H1 (cell line): ENCODE data around the gene TSC2. TPM values are rescaled to one million over a fixed set of nuclear protein-coding genes. Genes with fewer than 3 reads are reported as not detected.

Experiments used
- CTCF ChIA-PET: fragments of 300-600 bp; sonication (Branson Sonifier 250); formaldehyde crosslinking; loops from one replicate; lab custom pipeline; 2021; ENCODE audit not compliant: partially characterized antibody; lab: Charles Lee
- POLR2A ChIA-PET: fragments of 300-600 bp; sonication (Branson Sonifier 250); formaldehyde crosslinking; loops from one replicate; lab custom pipeline; 2021; ENCODE audit warnings: inconsistent platforms; ENCODE audit not compliant: partially characterized antibody; lab: Charles Lee
- DNase-seq, 2 experiments: peaks; one replicate each; pipeline versions ENCODE4 v3.0.0 to v3.0.0-alpha.2; 2010 to 2022; ENCODE audit warnings: low spot score in 2 of 2, low read depth in 1 of 2, mixed read lengths in 1 of 2
- FAIRE-seq: peaks from 2 replicates; lab custom pipeline; 2011; peaks lifted over from hg19 to GRCh38; lab: Jason Lieb, UNC
- H2AFZ ChIP-seq: 2 replicates; pipeline ENCODE4 v1.8.1; 2012; ENCODE audit warnings: low read length, inconsistent platforms
- H2AK5ac ChIP-seq: 2 replicates; pipeline ENCODE4 v1.6.1; 2013; ENCODE audit warnings: low read depth, low read length
- H2BK120ac ChIP-seq: replicated peaks from 2 replicates; pipeline ENCODE3; 2013; ENCODE audit warnings: low read depth, low read length, inconsistent platforms
- H2BK12ac ChIP-seq: 2 replicates; pipeline ENCODE4 v1.6.1; 2013; ENCODE audit warnings: low read depth, low read length
- H2BK15ac ChIP-seq: 2 replicates; pipeline ENCODE4 v1.6.1; 2013; ENCODE audit warnings: low read length
- H2BK20ac ChIP-seq: 2 replicates; pipeline ENCODE4 v1.6.1; 2013; ENCODE audit warnings: low read length
- H2BK5ac ChIP-seq: 2 replicates; pipeline ENCODE4 v1.6.1; 2013; ENCODE audit warnings: low read depth, low read length
- H3K14ac ChIP-seq: 2 replicates; pipeline ENCODE4 v1.6.1; 2013; ENCODE audit warnings: inconsistent platforms; ENCODE audit not compliant: insufficient read length
- H3K18ac ChIP-seq: 2 replicates; pipeline ENCODE4 v1.6.1; 2013; ENCODE audit warnings: low read length; ENCODE audit errors: extremely low read depth
- H3K23ac ChIP-seq: 2 replicates; pipeline ENCODE4 v1.6.1; 2013; ENCODE audit warnings: inconsistent platforms; ENCODE audit not compliant: insufficient read length
- H3K23me2 ChIP-seq: 2 replicates; pipeline ENCODE4 v1.6.1; 2013; ENCODE audit warnings: low read depth, low read length
- H3K27ac ChIP-seq: 2 replicates; pipeline ENCODE4 v1.6.1; 2011; ENCODE audit warnings: low read depth, low read length, inconsistent platforms
- H3K27me3 ChIP-seq, 4 experiments: replicated peaks in 1 of 4; 1 replicate in 1 of 4; 2 replicates in 3 of 4; pipeline versions ENCODE4 v1.6.1 to v1.8.1; 2011 to 2013; ENCODE audit warnings: low read length in 3 of 4, mild to moderate bottlenecking in 3 of 4, inconsistent platforms in 2 of 4, mixed read lengths in 2 of 4, moderate library complexity in 1 of 4; ENCODE audit not compliant: control insufficient read depth in 3 of 4, insufficient read depth in 3 of 4; ENCODE audit errors: extremely low read depth in 1 of 4
- H3K36me3 ChIP-seq, 4 experiments: 2 replicates each; pipeline versions ENCODE4 v1.6.1 to v1.8.1; 2011 to 2013; ENCODE audit warnings: mild to moderate bottlenecking in 4 of 4, low read length in 3 of 4, moderate library complexity in 2 of 4, control low read depth in 1 of 4, inconsistent platforms in 1 of 4; ENCODE audit not compliant: insufficient read depth in 4 of 4, control insufficient read depth in 2 of 4
- H3K4ac ChIP-seq: replicated peaks from 2 replicates; pipeline ENCODE3; 2013; ENCODE audit warnings: low read length, low read depth, mixed read lengths, inconsistent platforms; ENCODE audit not compliant: insufficient read length
- H3K4me1 ChIP-seq, 4 experiments: replicated peaks in 1 of 4; 1 replicate in 1 of 4; 2 replicates in 3 of 4; pipeline versions ENCODE4 v1.6.1 to v1.8.1; 2011 to 2013; ENCODE audit warnings: low read length in 3 of 4, inconsistent platforms in 2 of 4, mixed read lengths in 1 of 4; ENCODE audit not compliant: insufficient read depth in 4 of 4, control insufficient read depth in 3 of 4
- H3K4me2 ChIP-seq, 2 experiments: 2 replicates each; pipeline versions ENCODE4 v1.6.1 to v1.8.1; 2011 to 2013; ENCODE audit warnings: low read depth in 2 of 2, low read length in 2 of 2, control low read depth in 1 of 2, inconsistent platforms in 1 of 2, mild to moderate bottlenecking in 1 of 2; ENCODE audit not compliant: insufficient read depth in 1 of 2
- H3K4me3 ChIP-seq, 4 experiments: fragments of 200-600, 300-600 bp in 1 of 4; sonication (generic), shearing (Covaris generic), sonication (Bioruptor Twin) in 1 of 4; 2 replicates each; pipeline versions ENCODE4 v1.5.1 to v1.8.1; 2011 to 2016; ENCODE audit warnings: low read length in 4 of 4, low read depth in 3 of 4, control low read depth in 2 of 4, inconsistent platforms in 2 of 4, mild to moderate bottlenecking in 2 of 4, mixed read lengths in 1 of 4, moderate library complexity in 1 of 4; ENCODE audit not compliant: insufficient read depth in 2 of 4; ENCODE audit errors: extremely low read depth in 1 of 4
- H3K56ac ChIP-seq: replicated peaks from 2 replicates; pipeline ENCODE3; 2013; ENCODE audit warnings: low read depth, mild to moderate bottlenecking, mixed read lengths, low read length, inconsistent platforms; ENCODE audit not compliant: insufficient read length
- H3K79me1 ChIP-seq: 2 replicates; pipeline ENCODE4 v1.6.1; 2013; ENCODE audit warnings: low read depth, low read length, control low read depth
- H3K79me2 ChIP-seq, 2 experiments: 2 replicates each; pipeline versions ENCODE4 v1.6.1 to v1.8.1; 2012 to 2013; ENCODE audit warnings: low read length in 2 of 2, mild to moderate bottlenecking in 2 of 2, inconsistent platforms in 1 of 2; ENCODE audit not compliant: insufficient read depth in 2 of 2, control insufficient read depth in 1 of 2
- H3K9ac ChIP-seq, 4 experiments: replicated peaks in 1 of 4; 1 replicate in 1 of 4; 2 replicates in 3 of 4; pipeline versions ENCODE4 v1.6.1 to v1.8.1; 2011 to 2013; ENCODE audit warnings: low read depth in 3 of 4, low read length in 3 of 4, control low read depth in 2 of 4, mild to moderate bottlenecking in 2 of 4, moderate library complexity in 2 of 4, inconsistent platforms in 1 of 4; ENCODE audit errors: extremely low read depth in 1 of 4
- H3K9me3 ChIP-seq, 2 experiments: 2 replicates each; pipeline versions ENCODE4 v1.6.1 to v1.8.1; 2012 to 2013; ENCODE audit warnings: mild to moderate bottlenecking in 2 of 2, moderate library complexity in 2 of 2, control low read depth in 1 of 2, inconsistent platforms in 1 of 2, low read depth in 1 of 2, low read length in 1 of 2, mixed read lengths in 1 of 2; ENCODE audit not compliant: insufficient read depth in 2 of 2
- H4K20me1 ChIP-seq, 2 experiments: replicated peaks in 1 of 2; 2 replicates each; pipeline versions ENCODE3 to v1.8.1; 2011 to 2013; ENCODE audit warnings: inconsistent platforms in 2 of 2, low read length in 2 of 2, mild to moderate bottlenecking in 1 of 2; ENCODE audit not compliant: insufficient read depth in 2 of 2, control insufficient read depth in 1 of 2
- H4K5ac ChIP-seq: 2 replicates; pipeline ENCODE4 v1.6.1; 2013; ENCODE audit warnings: low read length, low read depth, mixed read lengths, inconsistent platforms; ENCODE audit not compliant: insufficient read length
- H4K8ac ChIP-seq: 2 replicates; pipeline ENCODE4 v1.8.0; 2013; ENCODE audit warnings: mild to moderate bottlenecking, moderate library complexity, low read length, inconsistent platforms; ENCODE audit not compliant: insufficient read depth; ENCODE audit errors: extremely low read depth
- H4K91ac ChIP-seq: replicated peaks from 2 replicates; pipeline ENCODE3; 2013; ENCODE audit warnings: low read length, mixed read lengths, inconsistent platforms; ENCODE audit not compliant: insufficient read length
- CREB1 ChIP-seq: IDR thresholded peaks from 2 replicates; pipeline ENCODE4 v1.6.1; 2012; ENCODE audit warnings: inconsistent platforms
- WGBS, 2 experiments: shearing (Covaris generic) in 1 of 2; methylation state at CpG; one replicate each; pipeline versions ENCODE4 v1.1.6 to v1.1.7; 2013 to 2015; ENCODE audit warnings: low lambda C conversion rate in 2 of 2, mixed read lengths in 2 of 2, inconsistent platforms in 1 of 2, low coverage in 1 of 2, missing lambda C conversion rate in 1 of 2; ENCODE audit not compliant: insufficient replicate concordance in 2 of 2, insufficient coverage in 1 of 2, insufficient read length in 1 of 2; ENCODE audit errors: extremely low coverage in 1 of 2, missing lambda C conversion rate in 1 of 2; 5-methylcytosine and 5-hydroxymethylcytosine counted together
- polyA plus RNA-seq, 7 experiments: library from polyadenylated mRNA; depleted of rRNA in 3 of 7; stranded (reverse) in 5 of 7; unstranded in 2 of 7; fragments of >200 nt in 5 of 7; fragments of 200-250 nt in 2 of 7; gene quantifications; 1 replicate in 5 of 7; 2 replicates in 1 of 7; 4 replicates in 1 of 7; pipeline versions ENCODE4 v1.2.1 to v1.2.3, GENCODE V29; 2011 to 2013; ENCODE audit warnings: missing spikeins in 2 of 7, mixed read lengths in 2 of 7
- total RNA-seq: library from RNA; stranded (reverse); fragmentation: NEBNext Ultra II Directional; extraction: Animal tissue kit (Norgen Biotek cat#: 25700); gene quantifications from 2 replicates; pipeline ENCODE4 v1.2.1, GENCODE V29; 2021

Gene TSC2
- total and polyA plus RNA-seq, 2 of the 8 experiments (the other 6 are each of a cell fraction or from before 2014, with no cell fraction given) = 65.9 to 96.6 TPM

- H3K4me2 ChIP-seq = no peak overlapping the region
- no peak overlapping the region for H2AFZ ChIP-seq
- no peak overlapping the region for H4K8ac ChIP-seq
- peaks cover 0 to 18% of the 10 kb centered on the region in 2 experiments; a peak in 2 of 4 replicates for H3K79me2 ChIP-seq
- H4K91ac ChIP-seq = no peak overlapping the region
- no peak overlapping the region for H2BK120ac ChIP-seq
- H2AK5ac ChIP-seq = no peak overlapping the region
- no peak overlapping the region for H3K4me3 ChIP-seq
- H3K14ac ChIP-seq = no peak overlapping the region
- DNase-seq (no peak), FAIRE-seq (no peak)
- H3K23ac ChIP-seq = no peak overlapping the region
- H3K27ac ChIP-seq = no peak overlapping the region
- no peak overlapping the region for H2BK5ac ChIP-seq
- 0 out of 2 replicates have a peak, but pooled peaks cover 2% of the 10 kb centered on the region for H3K79me1 ChIP-seq
- H3K4me1 ChIP-seq = peaks cover 0 to 15% (median 7%) of the 10 kb centered on the region in 4 experiments; a peak in 5 of 7 replicates
- no peak overlapping the region for H3K56ac ChIP-seq
- WGBS, 2 experiments = 91% methylated on average over 18 of the region's 19 CpGs; no CpG with 5 or more reads in 1 of the 2 experiments
- H3K23me2 ChIP-seq = no peaks in the 10 kb centered on the region
- peaks cover 24 to 52% (median 42%) of the 10 kb centered on the region in 4 experiments for H3K36me3 ChIP-seq
- H2BK15ac ChIP-seq = no peak overlapping the region
- no peak overlapping the region for H2BK20ac ChIP-seq
- CTCF ChIA-PET = interaction anchor here (1.3 to 2.8 kb wide), 2 partner anchors 15 to 21 kb away, joined by 3 to 6 read pairs; no protein-coding TSS in a partner anchor
- no peak overlapping the region for H3K18ac ChIP-seq
- H3K9ac ChIP-seq = no peak overlapping the region
- no peak overlapping the region for H4K5ac ChIP-seq
- H3K27me3 ChIP-seq = no peaks in the 10 kb centered on the region
- POLR2A ChIA-PET = interaction anchor here (0.6 to 2.8 kb wide), 3 partner anchors 49 to 154 kb away, joined by 3 to 9 read pairs (median 5); partner anchors contain the start of gene TRAF7
- H2BK12ac ChIP-seq = no peak overlapping the region
- H4K20me1 ChIP-seq = peaks cover 19 to 49% of the 10 kb centered on the region in 2 experiments
- no peaks in the 10 kb centered on the region for H3K9me3 ChIP-seq
- no peak overlapping the region for H3K4ac ChIP-seq
- no peak for TF ChIP-seq CREB1
These were observed 46.8 kb upstream of the TSC2 start for GRCh38 chr16:2001035-2001434.
